Fibroblast of skin of abdomen (primary cell): Measurements from ENCODE around the gene ASIC1. TPM values are rescaled to one million over a fixed set of nuclear protein-coding genes. Genes with fewer than 3 reads are reported as not detected.
"Not testable (repeated sequence)": the region's sequence is repeated elsewhere in the genome, so short reads cannot be mapped to it uniquely, and the experiment has no call there.

Source experiments
- DNase-seq: peaks from one replicate; pipeline ENCODE4 v3.0.0-alpha.2; 2013
- polyA plus RNA-seq, 2 experiments: library from polyadenylated mRNA; unstranded; fragments of 120-200 nt; gene quantifications; one replicate each; pipeline ENCODE4 v1.2.1, GENCODE V29; 2013; ENCODE audit not compliant: insufficient read length in 2 of 2

Gene ASIC1
- 22.2 TPM for polyA plus RNA-seq (2013, experiment 1 of 2; ENCODE audit: insufficient read length)
- 22.9 TPM for polyA plus RNA-seq (2013, experiment 2 of 2; ENCODE audit: insufficient read length)

DNA sequence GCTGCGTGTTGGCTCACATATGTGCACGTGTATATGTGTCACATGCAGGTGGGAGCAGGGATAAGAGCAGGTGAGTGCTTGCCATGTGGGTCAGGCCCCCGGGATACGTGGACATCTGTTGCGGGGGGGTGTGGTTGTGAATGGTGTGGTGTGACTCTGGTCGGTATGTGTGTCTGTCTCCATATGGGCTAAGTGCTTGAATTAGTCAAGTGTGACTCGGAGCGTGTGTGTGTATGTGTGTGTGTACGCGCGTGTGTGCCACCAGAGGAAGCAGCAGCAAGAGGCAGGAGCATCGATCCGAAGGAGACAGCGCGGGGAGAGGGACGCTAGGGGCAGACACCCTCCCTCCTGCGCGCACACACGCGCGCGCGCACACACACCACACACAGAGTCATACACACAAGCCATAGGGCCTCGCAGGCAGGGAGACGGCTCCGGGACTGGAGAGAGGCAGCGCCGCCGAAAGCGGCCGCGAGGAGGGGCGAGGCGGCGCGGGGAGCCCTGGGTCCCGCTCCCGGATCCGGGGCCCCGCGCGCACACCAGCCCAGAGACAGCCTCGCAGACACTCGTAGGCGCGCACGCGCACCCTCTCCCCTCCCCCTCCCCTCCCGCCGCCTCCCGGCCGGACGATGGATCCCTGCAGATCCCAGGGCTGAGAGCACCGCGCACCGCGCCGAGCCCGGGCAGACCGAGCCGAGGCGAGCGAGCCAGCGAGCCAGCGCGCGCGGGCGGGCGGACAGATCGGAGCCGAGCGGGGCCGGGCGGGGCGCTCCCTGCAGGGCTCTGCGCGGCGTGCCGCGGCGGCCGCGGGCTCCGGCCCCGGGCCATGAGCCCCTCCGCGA is at the start of gene ASIC1:
ASIC1 (plus strand) TSS at position 597 of the 842 bp plus-strand sequence. CDS start 1,171 bp downstream, outside the sequence.
- DNase-seq, result peak; percentile 73

DNA sequence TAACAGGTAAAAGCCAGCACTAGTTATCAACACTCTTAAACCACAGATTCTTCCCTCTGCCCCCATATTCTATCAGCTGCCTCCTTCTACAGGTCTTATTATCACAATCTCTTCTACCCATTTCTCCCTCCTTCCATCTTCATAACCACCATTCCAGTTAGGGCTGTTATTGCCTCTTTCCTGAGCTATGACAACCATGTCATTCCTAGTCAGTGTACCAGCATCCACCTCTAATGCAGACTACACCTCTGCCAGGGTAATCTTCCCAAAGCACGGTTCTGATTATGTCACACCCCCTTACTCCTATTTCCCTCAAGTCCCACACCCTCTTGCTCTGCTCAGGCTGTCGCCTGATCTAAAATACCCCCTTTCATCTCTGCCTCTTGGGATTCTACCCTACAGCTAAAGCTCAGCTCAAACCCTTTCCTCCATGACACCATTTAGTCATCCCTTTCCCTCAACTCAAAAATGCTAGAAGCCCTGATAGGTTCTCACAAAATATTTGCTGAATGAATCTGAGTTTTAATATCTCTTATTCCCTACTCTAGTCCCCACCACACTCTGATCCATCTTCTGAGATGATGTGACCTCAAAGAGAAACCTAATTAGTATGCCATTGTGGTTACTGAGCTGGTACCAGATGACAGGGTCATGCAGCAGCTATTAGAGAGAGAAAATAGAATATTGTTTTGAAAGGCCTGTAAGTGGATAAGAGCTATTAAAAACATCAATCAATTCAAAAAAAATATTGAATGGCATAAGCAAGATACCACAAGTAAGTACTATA is 43.8 kb upstream of the ASIC1 start:
- DNase-seq, result no peak

DNA sequence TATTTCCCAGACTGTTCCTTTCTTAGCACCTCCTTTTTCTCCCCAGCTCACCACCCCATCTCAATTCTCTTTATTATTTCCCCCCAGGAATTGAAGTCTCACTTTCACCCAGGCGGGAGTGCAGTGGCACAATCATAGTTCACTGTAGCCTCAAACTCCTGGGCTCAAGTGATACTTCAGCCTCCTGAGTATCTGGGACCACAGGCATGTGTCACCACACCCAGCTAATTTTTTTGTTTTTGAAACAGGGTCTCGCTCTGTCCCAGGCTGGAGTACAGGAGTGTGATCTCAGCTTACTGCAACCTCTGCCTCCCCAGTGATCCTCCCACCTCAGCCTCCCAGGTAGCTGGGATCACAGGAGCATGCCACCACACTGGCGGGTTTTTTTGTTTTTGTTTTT is 43.1 kb upstream of the ASIC1 start:
- DNase-seq, result no peak

DNA sequence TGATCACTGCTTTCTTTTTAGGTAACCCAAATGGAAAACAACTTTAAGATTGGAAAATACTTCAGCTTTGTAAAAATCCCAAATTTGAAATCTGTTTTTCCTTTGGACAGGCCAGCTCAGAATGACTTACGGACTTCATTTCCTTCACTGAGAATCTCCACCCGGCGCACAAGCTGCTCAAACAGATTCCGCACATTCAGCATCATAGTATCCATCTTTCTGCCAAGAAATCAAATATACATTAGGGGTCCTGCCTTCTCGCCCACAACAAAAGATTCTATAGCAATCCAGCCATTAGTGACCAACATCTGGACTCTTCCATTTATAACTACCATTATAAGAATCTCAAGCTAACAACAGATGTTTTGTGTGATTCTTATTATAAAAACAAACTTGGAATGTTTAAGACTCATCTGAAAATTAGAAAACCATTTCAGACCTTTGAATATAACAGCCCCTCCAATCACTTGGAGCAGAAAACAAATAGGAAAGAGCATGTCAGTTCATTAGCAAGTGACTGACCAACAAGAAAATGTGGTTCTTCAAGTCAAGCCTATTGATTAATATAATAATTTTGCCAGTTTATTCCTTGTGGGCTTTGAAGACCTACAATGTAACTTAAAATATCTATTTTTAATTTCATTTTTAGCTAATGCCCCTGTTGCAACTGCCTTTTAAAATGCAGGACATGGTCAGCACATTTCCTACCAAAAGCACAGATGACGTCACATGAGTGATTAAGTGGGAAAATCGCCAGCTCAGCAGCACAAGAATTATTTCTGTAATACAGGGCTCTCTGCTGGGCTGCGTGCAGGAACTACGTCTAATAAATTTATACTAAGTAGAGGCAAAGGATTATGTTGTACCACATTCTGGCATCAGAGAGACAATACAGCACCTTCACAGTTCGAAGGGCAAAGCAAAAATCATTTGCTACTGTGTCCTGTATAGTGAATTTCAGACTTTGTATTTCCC is 40.6 kb upstream of the ASIC1 start:
- DNase-seq, result peak; percentile 87

DNA sequence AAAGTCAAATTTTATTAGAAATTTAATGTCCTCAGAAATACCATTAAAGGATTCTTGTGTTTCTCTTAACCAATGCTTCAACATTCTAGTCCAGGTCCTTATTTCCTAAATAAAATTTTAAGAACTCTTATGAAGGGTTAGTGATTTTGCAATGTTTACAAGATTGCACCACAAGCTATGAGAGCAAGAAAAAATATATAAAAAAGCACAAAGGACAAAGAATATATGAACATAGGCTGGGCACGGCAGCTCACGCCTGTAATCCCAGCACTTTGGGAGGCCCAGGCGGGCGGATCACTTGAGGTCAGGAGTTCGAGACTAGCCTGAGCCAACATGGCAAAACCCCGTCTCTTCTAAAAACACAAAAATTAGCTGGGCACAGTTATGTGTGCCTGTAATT is 39.8 kb upstream of the ASIC1 start:
- DNase-seq, result no peak

DNA sequence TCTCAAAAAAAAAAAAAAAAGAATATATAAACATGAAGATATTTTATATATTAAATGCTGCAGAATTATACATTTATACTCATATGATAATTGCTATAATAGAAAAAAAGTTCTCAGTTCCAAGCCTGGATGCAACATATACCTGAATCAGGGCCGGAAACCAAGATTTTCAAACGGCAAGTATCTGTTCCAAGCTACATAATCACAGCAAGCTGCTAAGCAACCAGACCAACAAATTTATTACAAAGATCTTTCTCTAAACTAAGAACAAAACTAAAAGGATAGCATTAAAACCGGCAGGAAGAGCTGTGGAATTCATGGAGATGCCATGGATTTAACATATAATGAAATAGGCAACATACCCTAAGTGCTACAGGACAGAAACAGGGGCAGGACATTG is 39.2 kb upstream of the ASIC1 start:
- no peak for DNase-seq

DNA sequence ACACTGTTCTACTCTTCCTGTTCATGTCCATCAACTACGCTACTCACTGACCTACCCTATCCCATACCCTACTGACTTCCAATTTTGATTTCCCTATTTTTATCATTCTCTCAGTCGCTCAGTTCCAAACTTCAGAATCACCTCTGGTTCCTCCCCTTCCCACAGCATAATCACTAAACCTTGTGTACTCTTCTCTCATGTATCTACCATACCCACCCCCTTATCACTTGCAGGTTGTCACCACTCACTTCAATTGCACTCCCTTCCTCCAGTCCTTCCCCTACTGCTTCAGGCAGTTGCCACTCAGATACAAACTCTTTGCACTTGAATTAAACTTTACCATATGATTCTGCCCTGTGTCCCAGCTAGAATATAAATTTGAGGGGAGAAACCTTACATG is 38.4 kb upstream of the ASIC1 start:
- DNase-seq, result no peak

DNA sequence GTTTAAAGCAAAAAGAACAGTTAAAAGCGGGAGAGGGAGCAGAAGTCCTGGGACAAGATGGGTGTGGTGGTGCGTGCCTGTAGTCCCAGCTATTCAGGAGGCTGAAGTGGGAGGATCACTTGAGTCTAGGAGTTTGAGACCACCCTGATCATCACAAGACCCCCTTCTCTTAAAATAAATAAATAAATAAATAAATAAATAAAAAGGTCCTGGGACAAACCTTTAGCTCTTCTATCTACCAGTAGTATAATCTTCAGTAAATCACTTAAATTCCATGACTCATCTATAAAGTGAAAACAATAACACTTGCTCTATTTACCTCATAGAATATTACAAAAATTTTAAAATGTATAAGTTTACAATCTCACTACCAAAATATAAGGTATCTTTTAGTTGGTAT is 37.9 kb upstream of the ASIC1 start:
- DNase-seq, result no peak

DNA sequence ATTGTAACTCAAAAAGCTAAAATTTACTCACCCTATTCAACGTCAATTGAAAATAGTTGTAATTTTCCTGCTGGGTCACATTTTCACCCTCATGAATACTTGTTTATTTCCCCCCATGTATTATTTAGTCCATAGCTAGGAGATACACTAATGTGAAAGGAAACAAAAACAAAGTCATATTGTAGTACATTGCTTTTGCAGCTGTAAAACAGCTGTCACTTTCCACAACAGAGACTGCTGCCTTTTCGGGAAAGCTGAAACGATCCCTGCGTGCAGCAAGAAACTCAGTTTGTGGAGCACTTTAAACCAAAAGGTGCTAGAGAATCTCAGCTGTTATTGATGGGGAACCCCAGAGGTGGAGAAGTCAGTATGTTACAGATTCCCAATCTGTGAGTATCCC is 36.4 kb upstream of the ASIC1 start:
- no peak for DNase-seq

DNA sequence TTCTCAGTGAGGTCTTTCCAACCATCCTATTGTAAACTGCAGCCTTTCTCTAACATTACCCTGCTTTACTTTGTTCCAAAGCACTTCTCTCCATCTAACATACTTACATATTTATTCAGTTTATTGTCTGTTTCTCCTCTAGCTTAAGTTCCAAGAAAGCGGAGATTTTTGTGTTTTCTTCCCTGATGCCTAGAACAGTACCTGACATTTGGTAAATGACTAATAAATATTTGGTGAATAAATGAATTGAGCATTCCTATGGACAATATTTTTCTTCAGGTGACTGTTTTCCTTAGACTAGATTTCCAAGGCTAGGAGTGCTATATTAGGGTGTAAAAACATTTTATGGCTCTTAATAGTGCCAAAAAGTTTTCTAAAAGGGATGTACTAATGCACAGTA is 34.5 kb upstream of the ASIC1 start:
- no peak for DNase-seq

DNA sequence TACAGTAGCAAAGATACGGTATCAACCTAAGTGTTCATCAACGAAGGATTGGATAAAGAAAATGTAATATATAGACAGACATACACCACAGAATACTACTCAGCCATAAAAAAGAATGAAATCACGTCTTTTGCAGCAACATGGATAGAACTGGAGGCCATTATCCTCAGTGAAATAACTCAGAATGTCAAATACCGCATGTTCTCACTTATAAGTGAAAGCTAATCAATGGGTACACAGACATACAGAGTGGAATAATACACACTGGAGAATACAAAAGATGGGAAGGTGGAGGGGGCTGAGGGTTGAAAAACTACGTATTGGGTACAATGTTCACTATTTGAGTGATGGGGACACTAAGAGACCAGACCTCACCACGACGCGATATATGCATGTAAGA is 33.2 kb upstream of the ASIC1 start:
- no peak for DNase-seq

DNA sequence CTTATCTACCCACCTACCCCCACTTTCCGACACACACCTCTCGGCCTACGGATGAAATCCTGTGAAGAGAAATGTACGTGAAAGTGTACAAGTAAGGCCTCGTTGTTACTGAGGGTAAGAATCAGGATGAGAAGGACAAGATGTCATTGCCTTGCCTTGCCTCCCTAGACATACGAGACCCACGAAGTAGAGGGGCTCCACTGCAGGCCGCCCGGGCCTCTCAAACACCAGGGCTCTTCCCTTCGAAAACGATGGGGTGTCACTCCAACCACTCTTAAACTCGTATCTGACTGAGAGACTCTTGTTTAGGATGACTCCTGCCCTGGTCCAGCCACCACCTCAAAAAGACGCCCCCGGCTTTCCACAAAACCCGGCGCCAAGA is 32.6 kb upstream of the ASIC1 start:
- no peak for DNase-seq

DNA sequence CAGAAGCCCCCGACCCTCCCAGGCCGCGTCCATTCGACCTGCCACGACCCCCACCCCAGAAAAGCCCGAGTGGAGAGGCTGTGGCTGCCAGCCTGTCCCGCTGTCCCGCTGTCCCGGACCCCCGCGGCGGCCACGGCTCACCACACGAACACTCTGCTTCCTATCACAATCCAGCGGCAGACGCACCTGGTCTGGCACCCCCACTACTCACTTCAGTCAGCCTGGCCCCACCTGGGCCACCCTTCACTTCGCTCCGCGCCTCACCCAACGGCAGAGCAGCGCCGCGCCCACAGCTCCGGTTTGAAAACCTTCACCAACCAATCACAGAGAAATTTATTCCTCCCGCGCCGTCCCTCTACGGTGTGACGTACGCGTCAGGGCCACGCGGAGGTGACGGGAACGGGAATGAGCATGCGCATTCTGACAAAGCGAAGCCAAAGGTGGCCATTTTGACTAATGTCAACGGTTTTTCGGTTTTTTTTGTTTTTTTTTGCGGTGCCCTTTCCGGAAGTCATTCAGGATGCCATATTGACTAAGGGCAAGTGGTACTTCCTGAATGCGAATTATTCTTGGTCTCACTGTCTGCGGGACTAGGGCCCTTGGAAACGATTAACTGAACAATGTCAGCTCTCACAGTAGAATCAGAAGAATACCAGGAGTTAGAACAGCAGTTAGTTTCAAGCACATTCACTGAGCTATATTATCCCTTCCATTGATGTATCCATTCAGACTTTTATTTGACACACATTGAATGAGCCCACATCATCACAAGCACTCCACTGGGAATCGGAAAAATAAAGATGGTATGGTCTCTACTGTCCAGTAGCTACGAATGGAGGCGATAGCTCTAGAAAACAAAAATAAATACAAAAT is 32.0 kb upstream of the ASIC1 start, which contains the start of gene RACGAP1:
RACGAP1 (minus strand) TSS at position 308 of the 873 bp plus-strand sequence. CDS start 8,779 bp downstream, outside the sequence.
- DNase-seq, result peak; percentile 99

DNA sequence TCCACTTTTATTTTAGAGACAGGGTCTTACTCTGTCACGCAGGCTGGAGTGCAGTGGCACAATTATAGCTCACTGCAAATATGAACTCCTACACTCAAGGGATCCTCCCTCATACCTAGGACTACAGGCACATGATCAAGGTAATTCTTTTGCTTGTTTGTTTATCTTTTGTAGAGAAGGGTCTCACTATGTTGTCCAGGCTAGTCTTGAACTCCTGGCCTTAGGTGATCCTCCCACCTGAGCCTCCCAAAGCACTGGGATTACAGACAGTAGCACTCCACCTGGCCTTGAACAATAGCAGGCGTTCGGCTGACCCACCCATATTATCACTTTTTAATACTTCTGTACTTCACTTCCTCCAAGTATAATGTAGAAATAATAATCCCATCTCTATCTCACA is 30.7 kb upstream of the ASIC1 start:
- DNase-seq, result no peak

DNA sequence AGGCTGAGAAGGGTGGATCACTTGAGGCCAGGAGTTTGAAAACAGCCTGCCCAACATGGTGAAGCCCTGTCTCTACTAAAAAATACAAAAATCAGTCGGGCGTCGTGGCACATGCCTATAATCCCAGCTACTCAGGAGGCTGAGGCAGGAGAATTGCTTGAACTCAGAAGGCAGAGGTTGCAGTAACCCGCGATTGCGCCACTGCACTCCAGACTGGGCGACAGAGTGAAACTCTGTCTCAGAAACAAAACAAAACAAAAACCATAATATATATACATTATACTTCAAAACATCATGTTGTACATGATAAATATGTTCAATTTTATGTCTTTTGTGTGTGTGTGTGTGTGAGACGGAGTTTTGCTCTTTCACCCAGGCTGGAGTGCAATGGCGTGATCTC is 26.9 kb upstream of the ASIC1 start:
- DNase-seq, result not testable (repeated sequence)

DNA sequence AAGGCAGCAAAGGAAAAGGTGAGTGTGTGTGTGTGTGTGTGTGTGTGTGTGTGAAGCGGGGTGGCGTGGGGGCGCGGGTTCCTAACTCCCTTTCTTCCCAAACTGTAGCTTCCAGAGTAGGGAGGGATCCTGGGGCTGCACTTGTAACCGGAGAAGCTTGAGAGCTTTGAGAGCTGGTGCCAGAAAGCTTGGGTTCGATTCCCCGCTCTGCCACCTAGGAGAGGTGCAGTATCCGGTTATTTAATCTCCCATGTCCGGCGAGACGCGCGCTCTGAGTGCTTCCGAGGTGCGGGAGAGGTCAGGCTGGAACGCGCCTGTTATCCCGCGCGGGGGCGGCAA is 24.9 kb upstream of the ASIC1 start:
- DNase-seq, result no peak

DNA sequence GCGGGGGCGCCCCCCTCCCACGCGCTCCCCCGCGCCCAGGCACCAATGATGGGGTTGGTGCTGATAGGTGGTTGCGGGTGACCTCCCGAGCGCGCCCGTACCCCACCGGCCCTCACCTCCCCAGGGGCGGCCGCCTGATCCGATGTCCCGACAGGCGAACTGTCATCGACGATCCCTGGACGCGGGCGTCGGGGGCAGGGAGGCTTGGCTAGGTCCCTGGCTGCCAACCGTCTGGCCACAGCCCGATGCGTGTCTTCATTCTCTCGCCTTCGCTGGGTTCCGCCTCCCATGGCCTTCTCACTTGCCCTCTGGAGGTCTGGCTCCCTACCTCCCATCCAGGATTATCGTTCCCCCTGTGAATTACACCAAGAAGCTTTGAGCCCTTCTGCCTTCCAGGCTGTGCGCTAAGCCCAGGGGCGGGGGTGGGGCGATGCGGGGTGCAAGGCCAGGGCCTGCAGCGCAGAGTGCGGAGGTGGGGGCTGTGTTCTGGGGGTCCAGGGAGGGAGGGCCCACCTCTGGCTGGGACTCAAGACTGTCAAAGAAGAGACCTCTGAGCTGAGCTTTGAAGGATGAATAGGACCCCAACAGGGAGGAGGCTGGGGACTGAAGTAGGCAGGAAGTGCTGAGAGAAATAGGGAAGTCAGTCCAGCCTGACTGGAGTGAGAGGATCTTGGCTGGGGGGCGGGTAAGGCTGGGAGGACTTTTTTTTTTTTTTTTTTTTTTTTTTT is 24.4 kb upstream of the ASIC1 start:
- DNase-seq, result no peak

DNA sequence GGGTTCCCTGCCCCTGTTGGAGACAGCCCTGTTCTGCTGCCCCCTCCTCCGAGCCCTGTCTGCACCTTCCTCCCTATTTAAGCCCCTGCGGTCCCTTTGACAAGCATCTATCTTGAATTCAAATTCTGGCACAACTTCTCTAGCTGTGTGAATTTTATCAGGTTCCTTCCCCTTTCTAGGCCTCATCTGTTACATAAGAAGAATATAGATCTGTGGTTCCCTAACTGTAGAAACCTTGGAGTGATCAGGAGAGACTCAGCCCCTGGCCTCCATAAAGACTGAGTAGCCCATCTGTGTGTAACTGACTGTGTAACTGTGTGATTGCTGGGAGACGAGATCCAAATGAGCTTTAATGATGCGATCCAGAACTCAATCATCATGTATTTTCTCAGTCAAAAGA is 19.1 kb upstream of the ASIC1 start:
- DNase-seq, result no peak

DNA sequence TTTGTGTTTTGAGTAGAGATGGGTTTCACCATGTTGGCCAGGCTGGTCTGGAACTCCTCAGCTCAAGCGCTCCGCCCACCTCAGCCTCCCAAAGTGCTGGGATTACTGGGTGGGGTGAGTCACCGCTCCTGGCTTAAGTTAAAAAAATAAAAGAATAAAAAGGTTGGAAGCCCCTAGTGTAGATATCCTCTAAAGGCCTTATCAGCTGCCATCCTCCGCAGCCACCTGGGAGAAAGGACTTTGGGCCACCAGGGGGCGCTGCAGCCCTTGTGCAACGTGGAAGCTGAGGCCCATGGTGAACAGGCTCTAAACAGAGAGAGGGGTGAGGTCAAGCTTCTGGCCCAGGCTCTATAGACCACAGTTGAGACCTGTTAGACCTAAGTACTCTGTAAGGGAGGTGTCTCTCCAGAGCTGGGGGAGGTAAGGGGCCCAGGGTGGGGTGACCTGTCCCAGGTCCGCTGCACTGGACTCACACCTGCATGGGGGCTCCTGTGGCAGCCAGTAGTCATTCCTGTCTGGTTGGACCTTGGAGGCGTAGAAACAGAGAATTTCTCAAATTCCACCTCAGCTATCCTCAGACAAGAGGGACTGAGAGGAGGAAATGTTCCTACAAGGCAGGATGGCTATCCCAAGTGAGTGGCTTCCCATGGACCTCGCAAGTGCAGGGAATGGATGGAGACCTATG is 18.1 kb upstream of the ASIC1 start:
- DNase-seq, result peak; percentile 74

DNA sequence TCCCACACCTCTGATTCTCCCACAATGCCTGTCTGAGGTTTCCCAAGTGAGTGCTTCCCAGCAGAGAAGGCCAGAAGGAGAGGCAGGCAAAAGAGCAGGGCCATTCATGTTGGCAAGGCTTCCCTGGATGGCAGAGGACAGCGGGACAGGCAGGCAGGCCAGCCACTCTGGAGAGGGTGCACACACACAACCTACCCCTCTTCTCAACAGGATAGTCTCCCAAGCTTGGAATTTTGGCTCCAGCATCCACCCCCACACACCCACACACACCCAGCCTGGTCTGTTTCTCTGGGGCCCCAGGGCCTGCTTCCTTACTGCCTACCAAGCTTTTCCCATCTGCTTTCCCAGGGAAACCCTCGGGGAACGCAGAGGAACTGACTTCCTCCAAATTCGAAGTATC is 16.7 kb upstream of the ASIC1 start:
- DNase-seq, result no peak
